H9 (cell line): ENCODE data around the gene IRF2. TPM values are rescaled to one million over a fixed set of nuclear protein-coding genes. Genes with fewer than 3 reads are reported as not detected.

Experiments used
- DNase-seq: peaks from one replicate; pipeline ENCODE4 v3.0.0-alpha.2; 2017
- H2AFZ ChIP-seq: one replicate; pipeline ENCODE4 v1.6.1; 2013; ENCODE audit warnings: mild to moderate bottlenecking, low read length, control low read depth, moderate library complexity
- H2AK5ac ChIP-seq: 2 replicates; pipeline ENCODE4 v1.6.1; 2013; ENCODE audit warnings: low read length, control low read depth, mixed read lengths; ENCODE audit not compliant: insufficient read length
- H2BK120ac ChIP-seq: one replicate; pipeline ENCODE4 v1.6.1; 2013; ENCODE audit warnings: low read depth, mild to moderate bottlenecking, low read length, control low read depth, inconsistent platforms; ENCODE audit not compliant: poor library complexity, severe bottlenecking
- H2BK12ac ChIP-seq: 2 replicates; pipeline ENCODE4 v1.6.1; 2013; ENCODE audit warnings: low read length, control low read depth, mixed read lengths, low read depth; ENCODE audit not compliant: insufficient read length
- H2BK15ac ChIP-seq: 2 replicates; pipeline ENCODE4 v1.6.1; 2013; ENCODE audit warnings: low read depth, low read length, control low read depth
- H2BK20ac ChIP-seq: one replicate; pipeline ENCODE4 v1.6.1; 2013; ENCODE audit warnings: low read depth, mild to moderate bottlenecking, low read length, control low read depth, inconsistent platforms; ENCODE audit not compliant: poor library complexity, severe bottlenecking
- H2BK5ac ChIP-seq: 2 replicates; pipeline ENCODE4 v1.6.1; 2013; ENCODE audit warnings: low read length, control low read depth, mixed read lengths; ENCODE audit not compliant: insufficient read length
- H3K14ac ChIP-seq: 2 replicates; pipeline ENCODE4 v1.6.1; 2013; ENCODE audit warnings: low read length, control low read depth; ENCODE audit not compliant: insufficient read depth
- H3K18ac ChIP-seq: 2 replicates; pipeline ENCODE4 v1.6.1; 2013; ENCODE audit warnings: low read depth, mild to moderate bottlenecking, mixed read lengths, low read length, control low read depth; ENCODE audit not compliant: insufficient read length
- H3K23ac ChIP-seq: 2 replicates; pipeline ENCODE4 v1.6.1; 2013; ENCODE audit warnings: low read length, control low read depth, mixed read lengths, low read depth; ENCODE audit not compliant: insufficient read length
- H3K23me2 ChIP-seq: 2 replicates; pipeline ENCODE4 v1.6.1; 2013; ENCODE audit warnings: low read depth, mild to moderate bottlenecking, mixed read lengths, low read length, control low read depth; ENCODE audit not compliant: insufficient read length, poor library complexity, severe bottlenecking
- H3K27ac ChIP-seq: 2 replicates; pipeline ENCODE4 v1.5.1; 2013; ENCODE audit warnings: low read length, control low read depth, mixed read lengths, low read depth; ENCODE audit not compliant: insufficient read length
- H3K27me3 ChIP-seq: 2 replicates; pipeline ENCODE4 v1.6.1; 2013; ENCODE audit warnings: low read length, control low read depth, inconsistent platforms; ENCODE audit not compliant: insufficient read depth
- H3K4ac ChIP-seq: 2 replicates; pipeline ENCODE4 v1.6.1; 2013; ENCODE audit warnings: low read depth, mild to moderate bottlenecking, control low read depth, inconsistent platforms, low read length, moderate library complexity
- H3K4me1 ChIP-seq: 2 replicates; pipeline ENCODE4 v1.6.1; 2013; ENCODE audit warnings: low read length, control low read depth, inconsistent platforms; ENCODE audit not compliant: insufficient read depth
- H3K4me2 ChIP-seq: 2 replicates; pipeline ENCODE4 v1.6.1; 2013; ENCODE audit warnings: low read length, control low read depth, mixed read lengths; ENCODE audit not compliant: insufficient read length, insufficient read depth
- H3K56ac ChIP-seq: 2 replicates; pipeline ENCODE4 v1.6.1; 2013; ENCODE audit warnings: low read depth, mild to moderate bottlenecking, mixed read lengths, low read length, control low read depth; ENCODE audit not compliant: insufficient read length
- H3K79me1 ChIP-seq: 2 replicates; pipeline ENCODE4 v1.6.1; 2013; ENCODE audit warnings: low read depth, mild to moderate bottlenecking, moderate library complexity, low read length, control low read depth, inconsistent platforms; ENCODE audit not compliant: insufficient read depth, poor library complexity, severe bottlenecking
- H3K79me2 ChIP-seq: 2 replicates; pipeline ENCODE4 v1.6.1; 2013; ENCODE audit warnings: low read length, control low read depth, inconsistent platforms; ENCODE audit not compliant: insufficient read depth
- H3K9ac ChIP-seq: 2 replicates; pipeline ENCODE4 v1.6.1; 2013; ENCODE audit warnings: low read length, control low read depth, mixed read lengths; ENCODE audit not compliant: insufficient read length; ENCODE audit errors: extremely low read depth
- H3K9me3 ChIP-seq: one replicate; pipeline ENCODE4 v1.6.1; 2013; ENCODE audit warnings: low read depth, low read length, inconsistent platforms; ENCODE audit not compliant: control insufficient read depth
- H3T11ph ChIP-seq: one replicate; pipeline ENCODE4 v1.6.1; 2013; ENCODE audit warnings: mild to moderate bottlenecking, low read length, control low read depth, inconsistent platforms
- H4K20me1 ChIP-seq: one replicate; pipeline ENCODE4 v1.6.1; 2013; ENCODE audit not compliant: control insufficient read depth, insufficient read length, insufficient read depth
- H4K5ac ChIP-seq: 2 replicates; pipeline ENCODE4 v1.6.1; 2013; ENCODE audit warnings: low read depth, mild to moderate bottlenecking, mixed read lengths, low read length, control low read depth; ENCODE audit not compliant: insufficient read length
- H4K8ac ChIP-seq: replicated peaks from 2 replicates; pipeline ENCODE4 v1.6.1; 2013; ENCODE audit warnings: low read length, control low read depth, mixed read lengths, low read depth; ENCODE audit not compliant: insufficient read length
- H4K91ac ChIP-seq: 2 replicates; pipeline ENCODE4 v1.6.1; 2013; ENCODE audit warnings: low read depth, mild to moderate bottlenecking, moderate library complexity, mixed read lengths, low read length, control low read depth; ENCODE audit not compliant: insufficient read length
- H3K27ac Mint-ChIP-seq, 3 experiments: 2 replicates in 2 of 3; 3 replicates in 1 of 3; pipeline ENCODE4 v1.8.0; 2020 to 2021; ENCODE audit warnings: mixed read lengths in 3 of 3, mild to moderate bottlenecking in 1 of 3, moderate library complexity in 1 of 3
- H3K27me3 Mint-ChIP-seq: 2 replicates; pipeline ENCODE4 v1.8.0; 2021; ENCODE audit warnings: low read depth, mild to moderate bottlenecking, moderate library complexity, mixed read lengths
- H3K36me3 Mint-ChIP-seq, 3 experiments: 2 replicates in 2 of 3; 3 replicates in 1 of 3; pipeline ENCODE4 v1.8.0; 2020 to 2021; ENCODE audit warnings: low read depth in 3 of 3, mixed read lengths in 3 of 3; ENCODE audit not compliant: insufficient read depth in 1 of 3
- H3K4me1 Mint-ChIP-seq, 2 experiments: 2 replicates each; pipeline ENCODE4 v1.8.0; 2020; ENCODE audit warnings: mixed read lengths in 2 of 2
- H3K4me3 Mint-ChIP-seq, 2 experiments: 2 replicates in 1 of 2; 3 replicates in 1 of 2; pipeline ENCODE4 v1.8.0; 2020 to 2021; ENCODE audit warnings: mild to moderate bottlenecking in 2 of 2, mixed read lengths in 2 of 2, moderate library complexity in 1 of 2
- H3K9me3 Mint-ChIP-seq, 2 experiments: 2 replicates in 1 of 2; 3 replicates in 1 of 2; pipeline ENCODE4 v1.8.0; 2020; ENCODE audit warnings: mild to moderate bottlenecking in 2 of 2, mixed read lengths in 2 of 2, moderate library complexity in 1 of 2
- CTCF ChIP-seq: fragments of 200-600 bp; sonication (generic); conservative IDR thresholded peaks from 3 replicates; pipeline ENCODE4 v1.8.0; 2021; ENCODE audit warnings: antibody characterized with exemption, mild to moderate bottlenecking
- WGBS: extraction: QIAGEN DNeasy Blood & Tissue Kit; methylation state at CpG from one replicate; pipeline ENCODE4 v1.1.7; 2013; ENCODE audit warnings: missing lambda C conversion rate, low lambda C conversion rate, mixed read lengths; ENCODE audit not compliant: insufficient read length; ENCODE audit errors: extremely low coverage; 5-methylcytosine and 5-hydroxymethylcytosine counted together
- total RNA-seq: library from RNA; stranded (reverse); gene quantifications from 2 replicates; pipeline ENCODE4 v1.2.1, GENCODE V29; 2021

Gene IRF2
- total RNA-seq, 1 experiment from 2014 or later: 13.5 TPM

GRCh38 chr4:184362396-184362795 lies 112.0 kb downstream of the IRF2 start:
- Histone ChIP-seq H4K91ac (no peak overlapping the region), H3K4me1 (no peaks in the 10 kb centered on the region), H2BK20ac (no peak overlapping the region), H3K79me2 (no peaks in the 10 kb centered on the region), H3T11ph (no peak overlapping the region), H4K20me1 (no peaks in the 10 kb centered on the region), H3K27ac (no peak overlapping the region), H4K8ac (no peak overlapping the region), H3K23me2 (no peaks in the 10 kb centered on the region), H2BK120ac (no peak overlapping the region), H2BK5ac (no peak overlapping the region), H3K9ac (no peak overlapping the region), H3K23ac (no peak overlapping the region), H3K27me3 (no peaks in the 10 kb centered on the region), H3K56ac (no peak overlapping the region), H4K5ac (no peak overlapping the region), H3K4ac (no peak overlapping the region), H2AK5ac (no peak overlapping the region), H3K79me1 (no peaks in the 10 kb centered on the region), H2BK15ac (no peak overlapping the region), H2AFZ (no peak overlapping the region), H3K14ac (no peak overlapping the region), H3K4me2 (no peak overlapping the region), H3K9me3 (no peaks in the 10 kb centered on the region), H3K18ac (no peak overlapping the region), H2BK12ac (no peak overlapping the region)
- Mint-ChIP-seq H3K4me3 (no peak overlapping the region), H3K27me3 (no peaks in the 10 kb centered on the region), H3K36me3 (no peaks in the 10 kb centered on the region), H3K27ac (no peak overlapping the region), H3K4me1 (peaks cover 13 to 17% of the 10 kb centered on the region in 2 experiments), H3K9me3 (no peaks in the 10 kb centered on the region; a peak in 2 of 5 replicates)
- WGBS: no CpG with 5 or more reads among the region's 4 CpGs
- peak; percentile 2 for DNase-seq
- TF ChIP-seq CTCF: no peak
